GM19351 (cell line): Measurements from ENCODE around the gene LMBR1L.
A peak's percentile ranks its signal among the peaks of the same experiment; 100 is the strongest.

Experiments
- ATAC-seq: cut with Tn5 transposase; IDR thresholded peaks from one replicate; pipeline ENCODE4 v1.9.1; 2021; ENCODE audit warnings: mild to moderate bottlenecking, moderate library complexity; ENCODE audit not compliant: unreplicated experiment

Gene LMBR1L

DNA sequence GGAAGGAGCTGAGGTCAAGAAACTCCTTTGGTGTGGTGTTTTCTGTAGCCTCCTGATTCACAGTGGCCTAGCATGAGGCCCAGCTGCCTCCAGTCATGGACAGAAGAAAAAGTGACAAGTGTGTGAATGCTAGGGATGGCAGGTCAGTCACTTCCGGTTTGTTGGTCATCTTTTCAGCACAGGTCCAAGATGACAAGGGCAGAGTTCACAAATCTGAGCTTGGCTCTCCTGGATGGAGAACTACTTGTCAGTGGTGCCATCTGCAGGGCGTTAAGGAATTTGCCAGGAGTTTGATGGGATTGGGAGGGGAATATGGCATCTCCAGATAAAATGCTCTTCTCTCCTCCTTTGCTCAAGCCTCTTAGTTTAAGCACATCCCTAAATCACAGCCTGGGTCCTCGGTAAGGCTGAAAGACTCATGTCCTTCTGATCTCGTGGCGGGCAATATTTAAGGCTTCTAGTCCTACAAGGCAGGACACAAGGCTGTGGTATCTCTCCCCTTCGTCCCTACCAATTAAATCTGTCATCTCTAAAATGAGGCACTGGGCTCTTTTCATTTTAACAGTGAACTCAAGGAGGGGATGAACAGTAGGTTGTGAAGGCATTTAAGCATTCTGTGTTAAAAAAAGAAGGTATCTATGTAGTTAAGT, 10.5 kb upstream of the LMBR1L start:
- ATAC-seq, result no peak

DNA sequence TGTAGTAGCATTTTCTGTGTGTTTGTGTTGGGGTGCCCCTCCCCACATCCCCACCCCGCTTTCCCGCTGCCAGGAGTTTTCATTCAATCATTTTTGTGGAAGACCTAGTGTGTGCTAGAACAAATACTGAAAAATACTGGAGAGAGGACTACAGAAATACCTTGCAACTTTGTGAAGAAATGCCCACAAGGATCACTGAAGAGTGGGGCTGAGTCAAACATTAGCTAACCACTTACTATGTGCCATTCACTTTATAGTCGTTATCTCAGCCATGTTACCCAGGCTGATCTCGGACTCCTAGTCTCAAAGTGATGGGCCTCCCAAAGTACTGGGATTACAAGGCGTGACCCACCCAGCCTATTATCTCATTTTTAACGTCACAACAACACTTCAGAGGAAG, 559 bp upstream of the LMBR1L start:
- ATAC-seq, result peak; percentile 1

DNA sequence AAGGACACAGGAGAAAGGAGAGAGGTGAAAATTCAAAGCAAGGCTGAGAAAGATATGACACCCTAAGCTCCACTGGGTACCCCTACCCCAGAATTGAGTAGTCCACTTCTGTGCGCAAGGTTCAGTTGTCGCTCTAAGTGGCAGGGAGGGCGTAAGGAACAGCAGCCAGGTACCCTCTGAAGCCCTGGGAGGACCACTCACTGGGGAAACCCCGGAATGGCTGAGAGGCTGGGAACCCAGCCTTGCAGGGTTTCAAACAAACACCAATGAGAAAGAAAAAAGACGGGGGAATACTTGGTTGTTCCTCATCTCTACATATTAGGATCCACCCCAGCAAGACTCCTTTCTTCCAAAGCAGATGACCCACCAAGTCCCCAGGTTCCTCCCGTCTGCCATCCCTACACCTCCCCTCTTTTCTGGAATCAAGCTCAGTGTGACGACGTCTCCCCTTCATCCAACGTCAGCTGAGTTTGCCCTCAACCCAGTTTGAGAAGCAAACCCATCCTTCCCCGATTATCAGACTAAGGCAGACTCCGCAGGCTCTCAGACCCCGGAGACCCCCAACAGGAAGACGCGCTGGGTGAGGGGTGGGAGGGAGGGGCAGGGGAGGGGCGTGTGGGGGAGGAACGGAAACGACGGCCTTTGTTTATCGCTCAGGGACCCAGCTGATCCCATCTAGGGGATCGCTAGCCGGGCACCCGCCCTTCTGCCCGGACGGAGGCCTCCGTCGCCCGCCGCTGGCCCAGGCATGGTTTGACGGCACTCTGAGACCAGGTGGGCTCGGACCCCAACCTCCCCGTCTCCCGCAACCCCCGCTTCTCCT, 795 bp downstream of the LMBR1L start:
- no peak for ATAC-seq

DNA sequence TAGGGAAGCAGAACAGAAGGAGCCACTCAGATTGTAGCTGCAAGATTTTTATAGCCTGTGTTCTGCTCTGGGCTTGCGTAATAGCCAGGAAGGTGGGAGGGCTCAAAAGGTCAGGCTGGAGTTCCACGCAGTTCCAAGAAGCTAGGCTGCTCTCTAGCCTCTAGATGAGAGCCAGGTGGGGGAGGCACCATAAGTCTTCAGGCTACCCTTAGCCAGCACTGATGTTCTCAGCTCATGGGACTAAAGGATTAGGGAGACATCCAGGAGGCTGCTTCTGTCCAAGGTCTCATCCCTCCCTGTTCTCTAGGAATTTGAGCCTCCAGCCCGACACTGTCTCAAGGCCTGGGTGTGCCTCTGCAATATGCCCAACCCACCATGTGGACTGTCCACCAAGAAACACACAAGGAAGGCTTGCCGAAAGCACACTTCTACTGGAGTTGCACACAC, 1.7 kb downstream of the LMBR1L start:
- ATAC-seq, result no peak

DNA sequence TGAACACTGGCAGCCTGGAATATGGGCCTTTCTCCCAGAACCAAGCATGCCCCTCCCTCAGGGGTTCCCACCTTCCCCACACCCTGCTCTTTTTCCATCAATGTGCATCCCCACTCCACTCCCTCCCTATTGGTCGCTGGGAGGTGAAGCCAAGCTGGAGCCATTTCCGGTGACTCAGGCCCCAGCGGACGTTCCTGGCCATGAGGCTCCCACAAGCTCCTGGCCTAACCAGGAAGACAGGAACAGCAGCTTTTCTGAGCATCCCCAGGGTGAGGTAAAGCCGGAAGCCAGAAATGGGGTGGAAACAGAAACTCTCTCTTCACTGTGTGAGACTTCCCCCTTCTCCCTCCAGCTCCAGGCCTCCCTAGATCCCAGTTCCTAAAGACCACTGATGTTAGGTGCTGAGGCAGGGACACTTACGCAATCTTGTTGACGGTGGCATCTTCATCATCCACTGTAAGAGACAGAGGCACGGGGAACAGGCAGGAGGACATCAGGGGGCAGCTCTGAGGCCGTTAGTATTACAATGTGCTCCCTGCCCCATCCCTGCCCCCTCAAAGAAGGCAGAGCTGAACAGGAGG, 5.1 kb downstream of the LMBR1L start:
- no peak for ATAC-seq

DNA sequence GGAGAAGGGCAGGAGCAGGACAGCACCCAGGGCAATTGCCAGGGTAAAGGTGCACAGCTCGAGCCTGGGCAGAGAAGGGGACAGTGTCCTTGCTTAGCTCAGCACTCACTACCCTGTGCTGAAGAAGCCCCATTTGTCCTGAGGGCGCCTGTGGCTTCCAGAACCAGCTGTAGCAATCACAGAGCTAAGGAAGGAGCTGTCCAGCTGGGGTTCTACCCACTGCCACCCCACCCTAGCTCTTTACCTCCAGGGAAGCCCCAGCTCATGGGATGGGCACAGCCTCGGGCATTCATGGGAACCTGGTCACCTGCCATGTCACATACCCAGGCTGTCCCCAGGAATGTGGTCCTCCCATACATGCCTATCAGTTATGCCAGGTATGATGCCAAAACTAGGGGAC, 5.8 kb downstream of the LMBR1L start:
- ATAC-seq, result no peak

DNA sequence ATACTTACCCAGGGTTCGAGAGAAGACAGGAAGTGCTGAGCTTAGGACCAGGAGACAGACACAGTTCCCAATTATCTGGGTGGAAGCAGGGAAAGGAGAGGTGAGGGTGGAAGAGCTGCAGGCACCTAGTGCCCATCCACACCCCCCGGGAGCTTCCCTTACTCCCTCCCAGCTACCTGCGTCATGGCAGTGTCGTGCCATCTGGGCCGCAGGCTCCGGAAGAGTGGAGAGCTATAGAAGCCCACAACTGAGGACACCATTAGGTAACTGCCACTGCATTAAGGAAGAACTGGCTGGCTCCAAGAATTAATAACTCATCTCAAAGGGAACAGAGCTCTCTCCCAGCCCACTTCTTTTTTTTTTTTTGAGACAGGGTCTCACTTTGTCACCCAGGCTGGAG, 10.3 kb downstream of the LMBR1L start:
- no peak for ATAC-seq

DNA sequence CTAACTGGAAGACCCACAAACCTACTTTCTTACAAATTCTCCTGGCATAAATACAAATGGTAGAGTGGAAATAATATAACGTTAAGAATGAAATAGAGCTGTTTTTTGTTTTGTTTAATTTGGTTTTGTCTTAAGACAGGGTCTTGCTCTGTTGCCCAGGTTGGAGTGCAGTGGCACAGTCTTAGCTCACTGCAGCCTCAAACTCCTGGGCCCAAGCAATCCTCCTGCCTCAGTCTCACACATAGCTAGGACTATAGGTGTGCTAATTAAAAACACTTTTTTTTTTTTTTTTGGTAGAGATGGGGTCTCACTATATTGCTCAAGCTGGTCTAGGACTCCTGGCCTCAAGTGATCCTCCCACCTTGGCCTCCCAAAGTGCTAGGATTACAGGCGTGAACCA, 11.9 kb downstream of the LMBR1L start:
- ATAC-seq, result no peak

DNA sequence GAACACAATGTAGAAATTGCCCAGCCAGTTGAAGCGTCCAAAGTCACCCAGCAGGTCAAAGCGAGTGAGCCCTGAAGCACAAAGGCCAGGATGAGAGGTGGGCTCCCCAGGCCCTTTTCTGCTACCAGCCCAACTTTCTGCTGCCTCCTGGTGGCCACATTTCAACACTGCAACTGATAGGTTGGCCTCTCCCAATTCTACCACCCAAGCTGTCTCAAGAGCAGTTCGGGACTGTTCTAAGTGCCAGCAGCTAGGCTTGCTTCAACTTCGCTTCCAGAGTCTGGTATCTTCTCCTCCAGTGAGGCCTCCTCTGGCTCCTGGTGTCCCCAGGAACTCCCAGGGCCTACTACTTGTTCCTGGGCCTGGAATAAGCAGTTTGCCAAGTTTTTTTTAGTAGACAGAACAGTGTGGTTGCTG, 12.6 kb downstream of the LMBR1L start:
- ATAC-seq, result no peak

DNA sequence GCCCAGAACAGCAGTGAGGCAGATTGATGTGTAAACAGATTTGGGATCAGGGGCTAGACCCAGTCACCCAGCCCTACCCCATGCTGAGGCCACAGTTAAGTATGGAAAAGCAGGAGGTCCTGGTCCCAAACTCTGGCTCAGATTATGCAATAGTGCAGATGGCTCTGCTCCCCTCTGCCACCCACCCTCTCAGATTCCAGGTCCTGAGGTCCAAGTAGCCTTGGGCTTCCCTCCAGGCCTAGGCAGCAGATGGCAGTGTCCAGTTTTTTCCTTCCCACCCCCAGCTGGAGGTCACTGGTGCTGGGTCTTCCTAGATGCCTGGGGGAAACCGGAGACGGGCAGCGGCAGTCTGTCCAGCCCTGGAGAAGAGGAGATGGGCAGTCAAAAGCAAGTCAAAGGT, 13.3 kb downstream of the LMBR1L start:
- ATAC-seq, result no peak

DNA sequence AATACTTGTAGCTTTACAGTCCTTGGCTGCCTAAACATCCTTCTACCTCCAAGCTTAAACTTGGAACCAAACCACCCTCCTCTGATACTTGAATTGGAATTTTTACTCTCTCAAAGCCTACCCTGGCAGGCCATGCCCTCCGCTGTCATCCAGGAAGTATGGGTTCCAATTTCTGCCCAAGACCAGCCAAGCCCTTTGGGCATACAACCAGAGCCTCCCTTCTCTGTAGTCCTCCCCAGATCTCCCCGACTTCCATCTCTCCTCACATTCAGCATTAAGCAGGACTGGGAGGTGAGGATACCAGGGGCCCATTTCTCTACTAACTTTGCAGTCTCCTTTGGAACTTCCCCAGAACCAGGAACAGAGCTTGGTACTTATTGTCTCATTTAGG, 15.7 kb downstream of the LMBR1L start:
- no peak for ATAC-seq

DNA sequence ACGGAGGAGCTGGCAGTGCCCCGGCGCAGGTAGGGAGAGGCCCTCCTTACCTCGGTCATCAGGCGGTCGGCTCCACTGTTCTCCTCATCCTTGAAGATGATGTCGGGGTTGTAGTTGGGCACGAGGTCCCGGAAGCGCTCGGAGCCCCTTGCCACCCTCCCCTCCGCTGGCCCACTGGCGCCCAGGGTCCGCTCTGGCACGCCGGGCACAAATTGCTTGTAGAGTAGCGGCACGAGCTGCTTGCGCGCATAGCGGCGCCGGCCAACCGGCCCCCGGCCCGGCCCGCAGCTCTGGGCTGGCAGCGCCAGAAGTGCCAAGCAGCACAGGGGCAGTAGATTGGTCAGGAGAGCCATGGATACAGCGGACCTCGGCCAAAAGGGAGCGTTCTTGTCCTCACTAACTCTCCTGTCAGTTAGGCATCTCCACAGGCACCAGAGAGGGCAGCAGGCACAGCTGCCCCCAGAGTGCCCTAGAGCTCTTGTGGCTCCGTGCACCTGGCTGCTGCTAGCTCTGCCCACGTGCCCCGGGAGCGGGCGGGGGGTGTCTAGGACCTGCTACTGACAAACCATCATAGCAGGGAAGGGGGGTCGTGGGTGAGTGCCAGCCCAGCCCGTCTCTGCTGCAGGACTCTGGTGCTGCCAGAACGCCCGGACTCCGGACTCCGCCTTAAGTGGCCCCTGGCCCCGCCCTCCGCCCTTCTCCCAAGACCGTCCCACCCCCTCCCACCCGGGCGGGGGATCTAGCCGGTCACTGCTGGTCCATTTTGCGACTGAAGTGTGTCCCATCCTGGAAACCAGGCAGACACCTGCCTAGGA, 16.3 kb downstream of the LMBR1L start, which contains the start of gene DHH:
Gene DHH (minus strand): TSS at position 642 of the 815 bp plus-strand sequence. CDS start 289 bp downstream, at position 353.
- no peak for ATAC-seq

DNA sequence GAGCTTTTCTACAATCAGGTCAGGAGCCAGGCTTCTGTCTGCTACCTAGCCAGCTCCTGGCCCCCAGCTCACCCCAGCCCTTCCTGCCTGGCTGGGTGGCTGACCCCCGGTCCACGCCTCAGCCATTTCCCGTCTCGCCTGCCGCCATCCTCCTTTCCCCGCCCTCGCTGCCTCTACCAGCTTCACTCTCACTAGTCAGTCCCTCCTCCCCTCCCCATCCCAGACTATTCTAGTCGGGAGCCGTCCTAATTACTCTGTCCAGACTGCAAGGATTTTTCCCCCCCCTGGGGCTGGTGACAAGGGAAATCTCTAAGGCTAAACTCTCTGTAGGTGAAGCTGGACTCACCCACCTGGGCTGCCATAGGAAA, 16.9 kb downstream of the LMBR1L start:
- no peak for ATAC-seq

DNA sequence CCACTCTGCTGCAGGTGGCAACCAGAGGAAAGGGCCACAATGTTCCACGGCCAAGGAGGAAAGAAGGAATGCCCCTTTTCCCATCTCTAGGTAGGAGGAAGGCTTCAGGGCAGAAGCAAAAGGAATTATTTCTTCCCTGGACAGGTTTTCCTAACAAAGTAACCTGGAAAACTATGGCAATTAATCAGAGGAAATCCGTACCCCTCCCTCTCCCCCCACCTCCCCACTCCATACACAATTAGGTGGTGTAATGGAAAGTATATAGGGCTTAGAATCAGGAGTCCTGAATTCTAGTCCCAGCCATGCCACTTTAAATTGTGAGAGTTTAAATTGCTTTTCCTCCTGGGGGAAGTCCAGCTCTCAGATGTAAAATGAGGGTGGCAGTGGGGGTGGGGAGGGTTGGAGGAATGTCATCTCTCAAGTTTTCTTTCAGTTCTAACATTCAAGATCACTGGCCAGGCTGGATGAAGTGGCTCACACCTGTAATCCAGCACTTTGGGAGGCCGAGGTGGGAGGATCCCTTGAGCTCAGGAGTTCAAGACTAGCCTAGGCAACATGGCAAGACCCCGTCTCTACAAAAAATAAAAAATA, 17.7 kb downstream of the LMBR1L start:
- no peak for ATAC-seq

DNA sequence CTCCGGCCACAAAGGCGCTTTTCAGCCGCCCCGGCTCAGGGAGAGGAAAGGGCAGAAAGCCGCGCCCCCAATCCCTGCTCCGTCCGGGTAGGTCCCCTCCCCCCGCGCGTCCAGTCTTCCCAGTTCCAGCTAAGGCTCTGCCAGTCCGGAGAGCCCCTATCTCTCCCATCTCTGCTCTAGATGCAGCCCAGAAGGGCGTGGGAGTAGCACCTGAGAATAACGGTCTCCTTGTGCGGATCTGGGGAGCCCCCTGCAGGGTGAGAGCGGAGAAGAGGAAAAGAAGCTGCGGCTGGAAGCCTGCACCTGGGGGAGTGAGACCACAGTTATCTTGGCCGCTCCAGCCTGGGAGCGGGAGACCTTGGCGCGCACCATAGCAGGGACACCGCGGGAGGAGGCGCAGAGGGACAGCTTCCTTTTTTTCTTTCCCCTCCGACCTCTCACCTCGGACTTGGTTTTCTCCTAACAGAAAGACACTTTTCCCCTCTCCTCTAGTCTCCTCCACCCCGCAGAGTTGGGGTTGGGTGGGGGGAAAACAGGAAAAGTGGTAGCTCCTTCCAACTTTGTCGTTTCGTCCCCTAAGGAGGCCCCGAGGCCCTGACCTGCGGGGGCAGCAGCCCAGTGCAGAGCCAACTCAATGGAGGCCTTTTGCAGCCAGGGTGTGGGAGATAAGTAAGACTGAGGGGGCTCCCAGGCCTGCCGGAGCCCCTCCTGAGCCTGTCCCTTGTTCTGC, 18.4 kb downstream of the LMBR1L start:
- no peak for ATAC-seq

DNA sequence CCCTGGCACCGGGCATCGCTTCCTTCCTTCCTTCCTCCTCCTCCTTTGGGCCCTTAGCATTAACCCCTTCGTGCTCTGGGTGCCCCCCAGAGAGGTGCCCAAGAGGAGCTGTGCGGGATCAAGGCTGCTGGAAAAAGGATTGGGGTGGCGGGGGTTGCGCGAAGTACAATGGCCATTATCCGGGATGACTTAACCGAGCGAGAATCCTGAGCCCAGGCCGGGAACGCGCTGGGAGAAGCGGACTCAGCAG, 18.9 kb downstream of the LMBR1L start:
- ATAC-seq, result no peak

DNA sequence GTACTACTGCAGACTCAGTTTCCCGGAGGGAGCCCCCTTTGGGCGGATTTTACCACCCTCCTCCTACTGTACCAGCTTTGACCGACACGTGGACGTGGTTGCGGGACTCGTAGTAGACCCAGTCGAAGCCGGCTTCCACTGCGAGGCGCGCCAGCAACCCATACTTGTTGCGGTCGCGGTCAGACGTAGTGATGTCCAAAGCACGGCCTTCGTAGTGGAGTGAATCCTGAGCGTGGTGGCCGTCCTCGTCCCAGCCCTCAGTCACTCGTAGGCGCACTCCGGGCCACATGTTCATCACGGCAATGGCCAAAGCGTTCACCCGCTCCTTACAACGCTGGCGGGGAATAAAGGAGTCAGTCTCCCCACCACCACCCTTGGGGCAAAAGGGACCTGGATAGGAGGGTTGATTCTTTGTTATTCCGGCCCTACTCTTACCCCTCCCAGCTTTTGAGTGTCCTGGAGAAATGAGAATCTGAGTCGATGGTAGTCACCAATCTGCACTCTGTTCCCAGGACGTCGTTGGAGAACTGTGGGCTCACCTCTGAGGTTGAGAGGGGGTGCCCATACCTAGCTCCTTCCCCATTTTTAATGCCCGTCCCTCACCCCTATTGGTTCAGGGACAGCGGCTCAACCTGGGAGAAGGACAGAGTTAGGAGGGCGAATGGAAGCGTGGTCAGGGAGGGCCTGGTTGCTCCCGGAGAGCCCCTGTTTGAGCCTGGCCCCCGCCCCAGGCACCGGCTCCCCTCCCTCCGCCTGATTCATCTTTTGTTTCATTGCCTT, 19.4 kb downstream of the LMBR1L start:
- no peak for ATAC-seq

DNA sequence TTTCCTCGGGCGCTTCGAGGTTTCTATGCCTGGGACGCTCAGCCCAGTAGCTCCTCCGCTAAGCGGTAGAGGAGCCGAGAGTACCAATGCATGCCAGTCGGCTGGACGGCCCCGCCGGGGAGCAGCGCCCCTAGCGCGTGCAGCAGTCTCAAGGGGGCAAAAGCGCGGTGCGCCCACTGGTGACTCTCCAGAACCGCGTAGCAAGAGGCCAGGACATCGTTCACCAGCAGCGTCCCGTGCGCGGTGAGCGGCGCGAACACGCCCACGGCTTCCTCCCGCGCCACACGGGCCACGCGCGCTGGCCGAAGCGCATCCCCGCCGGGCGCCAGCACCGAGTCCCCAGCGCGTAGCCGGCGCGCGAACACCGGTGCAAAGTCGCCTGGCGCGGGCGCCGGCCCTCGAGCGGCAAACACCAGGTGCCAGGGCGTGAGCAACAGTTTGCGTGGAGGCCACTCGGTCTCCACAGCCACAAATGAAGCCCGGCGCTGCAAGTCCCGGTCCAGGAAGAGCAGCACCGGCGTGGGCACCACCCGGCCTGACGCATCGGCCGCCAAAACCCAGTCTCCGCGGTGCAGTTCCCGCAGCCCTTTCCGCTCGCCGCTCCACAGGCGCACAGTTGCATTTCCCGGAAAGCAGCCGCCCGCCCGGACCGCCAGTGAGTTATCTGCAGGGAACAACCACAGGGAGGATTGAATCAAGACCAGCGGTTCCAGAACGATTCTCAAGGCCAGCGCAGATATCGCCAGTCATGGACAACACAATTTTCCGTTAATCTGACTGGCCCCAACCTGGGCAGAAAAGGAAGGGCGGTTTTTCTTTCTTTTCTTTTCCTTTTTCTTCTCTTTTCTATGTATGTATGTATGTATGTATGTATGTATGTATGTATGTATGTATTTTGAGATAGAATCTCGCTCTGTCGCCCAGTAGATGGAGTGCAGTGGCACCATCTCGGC, 20.6 kb downstream of the LMBR1L start:
- no peak for ATAC-seq

DNA sequence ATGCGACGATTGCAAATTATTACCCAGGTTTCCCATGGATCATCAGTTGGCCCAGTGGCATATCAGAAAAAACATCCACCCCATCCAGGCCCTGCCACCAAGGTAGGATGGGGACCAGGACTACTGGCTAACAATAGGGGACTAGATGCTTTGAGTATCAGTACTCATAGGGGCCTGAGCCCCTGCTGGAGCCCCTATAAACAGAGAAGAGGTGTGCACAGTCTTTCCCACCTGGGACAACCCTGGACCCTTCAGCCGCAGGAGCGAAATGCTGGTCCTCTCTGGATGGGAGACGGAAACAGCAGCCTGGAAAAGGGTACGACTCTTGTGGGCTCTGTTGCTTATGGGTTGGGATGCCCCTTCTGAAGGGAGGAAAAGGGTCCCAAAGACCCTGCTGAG, 21.7 kb downstream of the LMBR1L start:
- ATAC-seq, result no peak
